RWPE1 (cell line): ENCODE results near the gene DOHH.

Experiments
- CTCF ChIA-PET: fragments of 350-600 bp; sonication (Branson Sonifier 250); formaldehyde crosslinking; extraction: SDS; loops from one replicate; lab custom pipeline; 2021; lab: Yijun Ruan, JAX
- POLR2A ChIA-PET: fragments of 400-600 bp; formaldehyde crosslinking; extraction: SDS; loops from one replicate; lab custom pipeline; 2020; ENCODE audit warnings: antibody characterized with exemption; ENCODE audit not compliant: low non-redundant PET; lab: Yijun Ruan, JAX
- DNase-seq: peaks from one replicate; pipeline ENCODE4 v3.0.0; 2012; ENCODE audit warnings: low spot score
- H3K27ac ChIP-seq: fragments of 450-650 bp; 2 replicates; pipeline ENCODE4 v1.5.1; 2017
- TF ChIP-seq, protein P1 (sequence below): fragments of 450-650 bp; conservative IDR thresholded peaks from 2 replicates; pipeline ENCODE4 v1.5.1; 2017; ENCODE audit warnings: low read depth, mild to moderate bottlenecking

DOHH gene

GRCh38 chr19:3476830-3477229 lies 23.6 kb downstream of the DOHH start:
- TF ChIP-seq, protein P1, sequence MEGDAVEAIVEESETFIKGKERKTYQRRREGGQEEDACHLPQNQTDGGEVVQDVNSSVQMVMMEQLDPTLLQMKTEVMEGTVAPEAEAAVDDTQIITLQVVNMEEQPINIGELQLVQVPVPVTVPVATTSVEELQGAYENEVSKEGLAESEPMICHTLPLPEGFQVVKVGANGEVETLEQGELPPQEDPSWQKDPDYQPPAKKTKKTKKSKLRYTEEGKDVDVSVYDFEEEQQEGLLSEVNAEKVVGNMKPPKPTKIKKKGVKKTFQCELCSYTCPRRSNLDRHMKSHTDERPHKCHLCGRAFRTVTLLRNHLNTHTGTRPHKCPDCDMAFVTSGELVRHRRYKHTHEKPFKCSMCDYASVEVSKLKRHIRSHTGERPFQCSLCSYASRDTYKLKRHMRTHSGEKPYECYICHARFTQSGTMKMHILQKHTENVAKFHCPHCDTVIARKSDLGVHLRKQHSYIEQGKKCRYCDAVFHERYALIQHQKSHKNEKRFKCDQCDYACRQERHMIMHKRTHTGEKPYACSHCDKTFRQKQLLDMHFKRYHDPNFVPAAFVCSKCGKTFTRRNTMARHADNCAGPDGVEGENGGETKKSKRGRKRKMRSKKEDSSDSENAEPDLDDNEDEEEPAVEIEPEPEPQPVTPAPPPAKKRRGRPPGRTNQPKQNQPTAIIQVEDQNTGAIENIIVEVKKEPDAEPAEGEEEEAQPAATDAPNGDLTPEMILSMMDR: no peak
- CTCF ChIA-PET: no interaction called here
- POLR2A ChIA-PET: no interaction called here
- no peak overlapping the region for H3K27ac ChIP-seq
- no peak for DNase-seq

DNA sequence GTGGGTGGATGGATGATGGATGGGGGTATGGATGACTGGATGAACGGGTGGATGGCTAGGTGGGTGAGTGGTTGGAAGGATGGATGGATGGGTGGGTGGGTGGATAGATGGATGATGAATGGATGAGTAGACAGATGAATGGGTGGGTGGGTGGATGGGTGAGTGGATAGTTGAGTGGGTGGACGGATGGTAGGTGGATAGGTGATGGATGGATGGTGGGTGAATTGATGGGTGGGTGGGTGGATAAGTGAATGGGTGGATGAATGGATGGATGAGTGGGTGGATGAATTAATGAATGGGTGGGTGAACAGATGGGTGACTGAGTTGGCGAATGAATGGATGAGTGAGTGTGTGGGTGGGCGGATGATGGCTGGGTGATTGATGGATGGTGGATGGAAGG lies 25.0 kb downstream of the DOHH start:
- CTCF ChIA-PET: no interaction called here
- POLR2A ChIA-PET: no interaction called here

GRCh38 chr19:3474614-3475013 lies 25.9 kb downstream of the DOHH start:
- DNase-seq: no peak
- ChIA-PET POLR2A (no interaction called here), CTCF (no interaction called here)
- TF ChIP-seq, protein P1: no peak
- H3K27ac ChIP-seq: no peak overlapping the region

More for the DNA sequence above, 25.0 kb downstream of the DOHH start:
- no peak overlapping the region for H3K27ac ChIP-seq
- DNase-seq: no peak
- TF ChIP-seq, protein P1: no peak

- H3K27ac ChIP-seq: no peak overlapping the region
- POLR2A ChIA-PET: no interaction called here
- TF ChIP-seq, protein P1: no peak
- CTCF ChIA-PET: no interaction called here
- no peak for DNase-seq
Measured at GRCh38 chr19:3474010-3474409, 26.5 kb downstream of the DOHH start.

DNA sequence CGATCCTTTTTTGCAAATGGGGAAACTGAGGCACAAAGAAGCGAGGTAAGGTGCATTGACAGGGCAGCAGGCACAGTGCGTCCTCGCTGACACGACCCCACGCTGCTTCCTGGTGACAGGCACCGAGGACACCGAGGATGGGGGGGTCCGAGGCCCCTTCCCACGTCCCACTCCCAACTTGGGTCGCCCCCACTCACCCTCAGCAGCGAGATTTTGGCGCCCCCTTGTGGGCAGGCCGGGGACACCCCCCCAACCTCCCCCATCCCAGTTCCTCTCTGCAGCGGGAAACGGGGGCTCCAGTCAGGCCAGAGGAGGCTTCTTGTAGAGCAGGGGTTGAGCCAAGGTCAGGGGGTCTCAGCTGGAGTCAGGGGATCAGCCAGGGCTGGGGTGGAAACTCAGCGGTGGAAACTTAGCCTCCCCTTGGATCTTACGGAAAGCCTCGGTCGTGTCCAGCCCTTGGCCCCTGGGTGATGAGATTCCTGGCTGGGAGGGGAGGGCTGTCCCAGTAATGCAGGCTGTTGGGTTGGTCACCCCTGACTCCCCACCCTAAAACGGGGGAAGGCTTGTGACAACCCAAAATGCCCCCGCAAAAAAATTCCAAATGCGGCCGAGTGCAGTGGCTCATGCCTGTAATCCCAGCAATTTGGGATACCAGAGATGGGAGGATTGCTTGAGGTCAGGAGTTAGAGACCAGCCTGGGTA lies 28.4 kb downstream of the DOHH start:
- TF ChIP-seq, protein P1: peak; percentile 86
- ChIA-PET POLR2A (no interaction called here), CTCF (interaction anchor here (0.6 to 0.9 kb wide), 5 partner anchors 11 to 43 kb away, joined by 3 to 5 read pairs (median 3); no protein-coding TSS in a partner anchor)
- no peak overlapping the region for H3K27ac ChIP-seq
- peak; percentile 33 for DNase-seq

DNA sequence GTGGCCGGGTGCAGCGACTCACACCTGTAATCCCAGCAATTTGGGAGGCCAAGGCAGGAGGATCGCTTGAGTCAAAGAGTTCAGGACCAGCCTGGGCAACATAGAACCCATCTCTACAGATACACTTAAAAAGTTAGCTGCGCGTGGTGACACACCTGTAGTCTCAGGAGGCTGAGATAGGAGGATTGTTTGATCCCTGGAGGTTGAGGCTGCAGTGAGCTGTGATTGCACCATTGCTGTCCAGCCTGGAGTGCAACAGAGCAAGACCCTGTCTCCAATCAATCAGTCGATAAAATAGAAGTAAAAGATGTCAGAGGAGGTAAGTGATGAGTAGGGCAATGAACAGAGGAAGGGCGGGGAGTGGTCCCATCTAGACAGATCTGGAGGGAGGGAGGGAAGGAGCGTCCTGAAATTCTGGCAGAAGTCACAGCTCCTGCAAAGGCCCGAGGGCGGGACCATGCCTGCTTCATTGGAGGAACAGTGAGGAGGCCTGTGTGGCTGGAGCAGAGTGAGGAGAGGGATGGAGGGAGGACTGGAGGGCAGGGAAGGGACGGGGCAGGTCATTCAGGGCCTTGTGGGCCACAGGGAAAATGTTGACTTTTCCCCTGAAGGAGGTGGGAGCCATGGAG lies 29.9 kb downstream of the DOHH start:
- ChIA-PET POLR2A (no interaction called here), CTCF (no interaction called here)
- TF ChIP-seq, protein P1: no peak
- no peak for DNase-seq
- no peak overlapping the region; the same call in 1 of the 2 replicates for H3K27ac ChIP-seq
